HT-29 (cell line): ENCODE measurements around the gene FCAMR. TPM values are rescaled to one million over a fixed set of nuclear protein-coding genes. Genes with fewer than 3 reads are reported as not detected.
A peak's percentile ranks its signal among the peaks of the same experiment; 100 is the strongest.

ENCODE experiments used
- DNase-seq: peaks from one replicate; pipeline ENCODE4 v3.0.0-alpha.2; 2015; ENCODE audit warnings: low spot score
- total RNA-seq: library from RNA; depleted of rRNA; stranded (reverse); fragments of >200 nt; shearing (Covaris generic); gene quantifications from 2 replicates; pipeline ENCODE4 v1.2.3, GENCODE V29; 2014

Gene FCAMR
- total RNA-seq, 1 experiment from 2014 or later, result 0.03 TPM

DNA sequence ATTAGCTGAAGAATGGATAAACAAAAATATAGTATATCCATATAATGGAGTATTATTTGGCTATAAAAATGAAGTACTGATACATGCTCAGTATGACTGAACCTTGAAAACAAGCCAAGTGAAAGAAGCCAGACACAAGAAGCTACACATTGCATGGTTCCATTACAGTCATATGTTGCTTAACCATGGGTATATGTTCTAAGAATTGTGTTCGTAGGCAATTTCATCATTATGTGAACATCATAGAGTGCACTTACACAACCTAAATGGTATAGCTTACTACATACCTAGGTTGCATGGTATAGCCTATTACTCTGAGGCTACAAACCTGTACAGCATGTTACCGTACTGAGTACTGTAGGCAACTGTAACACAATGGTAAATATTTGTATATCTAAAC is 28.6 kb upstream of the FCAMR start:
- no peak for DNase-seq

DNA sequence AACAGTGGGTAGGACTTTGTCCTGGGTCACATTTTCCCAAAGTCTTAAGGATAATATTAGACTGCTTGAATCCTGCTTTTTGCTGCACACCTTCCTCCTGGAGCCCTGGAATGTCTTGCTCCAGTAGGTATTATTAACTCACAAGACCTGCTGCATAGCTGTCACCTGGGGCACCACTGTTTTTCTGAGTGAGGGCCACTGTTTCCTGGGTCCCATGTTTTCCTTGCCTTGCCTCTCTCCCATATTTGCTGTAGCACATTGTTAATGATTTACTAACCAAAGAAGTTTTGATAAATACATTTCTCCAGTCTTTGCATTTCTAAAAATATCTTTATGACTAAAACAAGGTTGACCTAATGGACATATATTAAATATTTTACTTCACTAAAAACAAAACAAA is 22.5 kb upstream of the FCAMR start:
- peak; percentile 42 for DNase-seq

DNA sequence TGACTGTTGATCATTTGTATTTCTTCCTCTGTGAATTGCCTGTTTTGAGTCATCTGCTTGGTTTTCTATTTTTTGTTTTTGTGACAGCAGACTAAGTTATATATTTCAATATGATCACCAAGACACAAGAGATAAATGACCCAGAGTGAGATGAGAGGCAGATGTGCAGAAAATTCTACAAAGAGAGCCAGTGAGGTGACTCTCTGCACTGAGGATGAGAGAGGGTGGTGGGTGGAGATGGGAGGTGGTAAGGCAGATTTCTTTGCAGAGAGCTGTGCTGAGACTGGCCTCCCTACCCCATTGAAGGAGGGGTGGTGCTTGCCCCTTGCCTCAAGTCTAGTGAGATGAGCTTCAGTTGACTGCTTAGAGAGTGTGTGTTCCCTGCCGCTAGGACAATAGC is 17.6 kb upstream of the FCAMR start:
- DNase-seq, result no peak

DNA sequence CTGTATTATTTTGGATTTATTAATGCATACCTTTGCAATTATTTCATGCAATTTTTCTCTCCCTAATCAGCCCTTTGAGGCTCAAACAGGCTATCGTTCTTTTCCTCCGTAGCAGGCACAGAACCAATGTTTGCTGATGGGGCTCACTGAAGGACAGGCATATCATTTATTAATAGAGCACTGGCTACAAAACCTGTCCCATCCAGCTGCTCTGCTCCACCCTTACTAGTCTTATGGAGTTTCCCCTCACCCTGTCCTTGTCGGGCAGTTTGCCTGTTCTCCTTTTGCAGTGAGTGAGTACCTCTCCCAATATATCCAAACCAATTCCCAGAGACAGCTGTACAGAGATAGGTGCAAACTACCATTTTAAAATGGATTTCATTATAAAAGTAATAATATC is 16.6 kb upstream of the FCAMR start:
- DNase-seq, result no peak

DNA sequence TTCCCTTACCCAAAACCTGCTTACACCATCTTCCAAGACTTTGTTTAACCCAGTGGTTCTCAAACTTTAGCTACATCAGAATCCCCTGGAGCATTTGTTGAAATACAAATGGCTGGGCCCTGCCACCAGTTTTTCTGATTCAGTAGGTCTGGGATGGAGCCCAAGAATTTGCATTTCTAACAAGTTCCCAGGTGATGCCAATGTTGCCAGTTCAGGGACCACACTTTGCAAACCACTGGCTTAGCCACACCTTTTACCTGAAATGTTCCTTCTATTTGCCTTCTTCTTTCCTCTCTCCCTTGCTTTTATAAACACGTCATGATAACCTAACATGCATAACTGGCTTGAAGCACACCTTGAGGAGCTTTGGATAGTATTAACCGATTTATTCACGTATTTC is 16.1 kb upstream of the FCAMR start:
- no peak for DNase-seq

DNA sequence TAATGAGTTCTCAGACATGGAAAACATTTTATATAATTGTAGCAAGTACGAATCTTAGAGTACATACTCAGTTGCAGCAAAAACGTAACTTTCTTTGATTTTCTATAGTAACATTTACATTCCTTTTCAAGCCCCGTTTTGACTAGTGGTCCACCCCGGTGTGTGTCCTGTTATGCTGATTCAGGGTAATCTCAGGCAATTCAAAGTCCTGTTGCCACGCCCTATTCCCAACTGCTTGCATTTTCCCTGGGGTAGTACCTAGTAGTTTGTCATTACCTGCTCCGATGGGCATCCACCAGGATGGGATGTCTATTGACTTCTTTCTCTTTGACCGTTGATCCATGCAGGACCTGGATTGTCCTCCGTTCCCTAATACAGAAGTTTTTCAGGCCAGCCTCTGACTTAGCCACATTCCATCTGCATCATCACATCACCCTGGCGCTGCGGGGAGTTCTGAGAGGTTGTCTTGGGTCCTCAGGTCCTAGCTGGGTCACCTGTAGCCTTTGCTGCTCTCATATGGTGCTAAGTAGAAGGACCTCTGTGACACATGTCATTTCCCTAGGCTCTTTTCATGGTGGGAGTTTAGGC is 15.0 kb upstream of the FCAMR start:
- DNase-seq, result no peak

DNA sequence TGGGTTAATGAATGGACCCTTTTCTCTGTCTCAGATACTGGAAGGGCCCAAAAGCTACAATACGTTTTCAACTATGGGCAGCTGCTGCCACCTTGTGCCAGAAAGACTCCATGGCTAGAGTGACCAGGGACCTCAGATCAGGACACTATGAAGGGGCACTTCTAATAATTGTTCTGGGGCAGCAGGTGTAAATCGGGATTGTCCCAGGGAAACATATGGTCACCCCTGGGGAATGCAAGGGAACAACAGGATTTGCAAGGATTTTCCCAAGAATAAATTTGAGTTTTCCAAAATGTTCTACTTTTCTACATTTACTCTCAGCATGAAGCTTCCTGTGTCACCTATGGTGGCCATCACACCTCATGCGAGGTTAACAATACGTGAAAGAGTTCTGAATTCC is 12.0 kb upstream of the FCAMR start:
- peak; percentile 84 for DNase-seq

DNA sequence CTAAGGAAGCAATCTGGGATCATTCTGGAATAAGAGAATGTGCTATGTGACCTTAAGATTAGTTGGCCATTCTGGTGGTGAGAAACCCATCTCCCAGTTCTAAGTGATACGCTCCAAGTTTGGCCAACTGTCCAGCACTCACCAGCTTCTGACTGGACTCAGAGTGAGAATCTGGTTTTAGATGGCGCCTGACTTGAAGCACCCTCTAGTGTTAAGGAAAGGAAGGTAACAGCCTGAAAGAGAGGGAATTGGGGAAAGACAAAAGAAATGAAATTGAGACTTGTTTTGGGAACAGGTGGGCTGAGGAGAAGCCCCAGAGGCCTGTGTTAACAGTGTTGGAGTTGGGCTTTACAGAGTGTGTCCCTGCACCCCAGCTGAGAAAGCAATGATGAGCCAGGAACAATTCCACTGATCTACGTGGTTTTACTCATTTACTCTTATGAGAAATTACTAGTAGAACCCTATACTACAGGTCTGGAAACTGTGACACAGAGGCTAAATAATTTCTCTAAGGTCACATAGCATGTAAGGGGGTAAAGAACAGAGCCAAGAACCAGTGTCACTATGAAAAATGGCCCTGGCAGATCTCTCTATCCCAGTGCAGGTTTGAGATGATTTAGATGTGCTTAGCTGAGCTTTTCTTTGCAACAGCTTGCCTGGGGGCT is 9.3 kb upstream of the FCAMR start:
- DNase-seq, result peak; percentile 52

DNA sequence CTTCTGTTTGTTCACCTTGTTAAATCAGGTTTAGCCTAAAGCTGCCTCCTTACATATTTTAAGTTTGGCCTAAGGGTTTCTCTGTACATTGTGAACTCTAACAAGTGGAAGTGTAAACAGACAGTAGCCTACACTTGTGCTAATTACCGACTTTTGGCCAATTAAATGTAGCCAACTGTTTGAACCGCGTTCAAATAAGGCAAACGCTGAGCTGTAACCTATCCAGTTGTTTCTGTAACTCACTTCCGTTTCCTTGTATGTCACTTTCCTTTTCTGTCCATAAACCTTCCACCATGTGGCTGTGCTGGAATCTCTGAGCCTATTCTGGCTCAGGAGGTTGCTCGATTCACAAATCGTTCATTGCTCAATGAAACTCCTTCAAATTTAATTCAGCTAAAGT is 8.0 kb upstream of the FCAMR start:
- DNase-seq, result no peak

DNA sequence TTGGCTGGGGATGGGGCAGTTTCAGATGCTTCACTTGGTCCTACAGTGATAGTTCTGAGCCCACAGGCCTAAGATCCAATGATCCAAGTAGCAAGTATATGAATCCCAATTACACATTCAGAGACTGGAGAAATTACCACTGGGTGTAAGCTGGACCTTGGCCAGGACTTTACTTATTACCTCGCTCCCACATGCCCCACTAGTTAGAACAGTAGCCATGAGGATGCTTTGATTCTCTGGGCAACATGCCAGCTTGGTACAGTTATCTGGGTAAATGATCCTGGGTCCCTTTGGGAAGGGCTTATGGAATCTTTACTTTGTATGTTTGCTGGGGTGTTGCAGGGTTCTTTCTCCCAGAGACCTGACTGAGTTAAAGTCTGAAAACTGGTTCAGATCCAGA is 5.0 kb upstream of the FCAMR start:
- no peak for DNase-seq

DNA sequence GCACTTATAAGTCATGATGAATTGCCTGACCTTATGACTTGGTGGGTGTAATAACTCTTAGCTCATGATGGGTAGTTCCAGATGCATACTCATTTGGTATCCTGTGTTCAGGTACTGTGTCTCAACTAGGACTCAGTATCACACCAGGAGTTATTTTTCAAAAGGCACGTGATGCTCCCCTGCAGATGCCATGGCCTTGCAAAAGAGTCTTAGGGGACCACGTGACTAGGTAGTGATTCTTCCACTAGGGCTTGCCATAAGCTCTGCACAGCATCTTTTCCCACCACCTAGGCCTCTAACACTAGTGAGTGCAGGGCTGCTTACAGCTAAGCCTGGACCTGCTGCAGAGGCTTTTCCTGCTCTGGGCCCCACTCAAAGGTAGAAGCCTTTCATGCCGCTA is 3.9 kb upstream of the FCAMR start:
- DNase-seq, result no peak

DNA sequence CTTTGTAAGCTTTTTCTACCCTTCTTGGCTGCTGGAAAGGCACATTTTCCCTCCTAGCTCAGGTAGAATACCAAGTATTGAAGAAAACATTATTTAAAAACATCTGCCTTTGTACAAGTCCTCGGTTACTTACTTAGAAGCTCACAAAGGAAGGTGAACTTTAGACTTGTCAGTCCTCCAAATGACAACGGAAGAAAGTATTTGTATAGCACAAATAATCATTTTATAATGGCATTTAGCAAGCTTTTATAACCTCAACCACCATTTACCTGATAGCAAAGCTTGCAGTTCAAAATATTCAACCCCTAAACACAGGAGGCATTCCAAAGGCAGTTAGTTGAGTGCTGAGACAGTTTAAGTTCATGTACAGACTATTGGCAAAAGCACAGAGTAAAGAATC is 2.5 kb upstream of the FCAMR start:
- DNase-seq, result no peak

DNA sequence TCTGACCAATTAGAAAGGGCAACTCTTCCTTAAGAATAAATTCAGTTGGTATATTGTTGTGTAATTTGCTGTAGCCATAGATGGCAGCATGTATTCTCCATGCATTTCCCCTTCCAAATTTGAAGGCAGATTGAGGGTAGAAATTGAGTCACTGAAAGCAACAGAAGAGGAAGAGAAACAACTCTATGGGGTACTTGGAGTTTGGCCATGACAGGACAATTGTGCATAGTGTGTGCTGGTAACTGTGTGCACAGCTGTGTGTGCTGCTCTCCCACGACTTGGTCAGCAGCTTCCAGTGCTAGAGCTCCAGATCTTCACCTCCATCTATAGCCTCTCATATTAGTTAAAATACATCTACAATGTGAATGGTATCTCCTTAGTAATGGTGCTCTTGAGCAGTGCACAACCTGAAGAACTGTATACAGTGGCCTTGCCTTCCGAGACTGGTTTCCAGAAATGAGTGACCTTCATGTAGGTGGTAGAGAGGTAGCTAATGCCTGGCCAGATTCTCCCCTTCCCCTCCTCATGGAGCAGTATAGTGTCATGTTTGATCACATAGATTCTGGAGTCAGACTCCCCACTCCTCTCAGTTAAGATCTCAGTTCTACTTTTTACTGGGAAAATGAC is 882 bp upstream of the FCAMR start:
- no peak for DNase-seq

DNA sequence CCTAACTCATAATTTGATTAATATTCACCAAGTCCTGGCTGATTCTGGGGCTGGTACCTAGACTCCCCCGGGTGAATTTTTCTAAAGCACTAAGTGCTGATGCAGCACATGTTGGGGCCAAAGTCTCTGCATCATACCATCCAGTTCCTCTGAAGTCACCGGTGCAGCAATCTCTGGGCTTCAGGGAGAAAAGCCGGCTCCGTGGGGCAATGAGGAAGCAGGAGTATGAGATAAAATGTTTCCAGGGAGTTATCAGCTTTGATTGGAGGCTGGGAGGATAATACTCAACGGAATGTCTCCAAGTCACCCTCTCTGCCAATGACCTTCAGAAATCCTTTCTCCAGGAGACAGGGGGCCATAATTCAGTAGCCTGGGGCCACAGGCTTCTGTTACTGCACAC is 1.2 kb downstream of the FCAMR start:
- DNase-seq, result no peak

DNA sequence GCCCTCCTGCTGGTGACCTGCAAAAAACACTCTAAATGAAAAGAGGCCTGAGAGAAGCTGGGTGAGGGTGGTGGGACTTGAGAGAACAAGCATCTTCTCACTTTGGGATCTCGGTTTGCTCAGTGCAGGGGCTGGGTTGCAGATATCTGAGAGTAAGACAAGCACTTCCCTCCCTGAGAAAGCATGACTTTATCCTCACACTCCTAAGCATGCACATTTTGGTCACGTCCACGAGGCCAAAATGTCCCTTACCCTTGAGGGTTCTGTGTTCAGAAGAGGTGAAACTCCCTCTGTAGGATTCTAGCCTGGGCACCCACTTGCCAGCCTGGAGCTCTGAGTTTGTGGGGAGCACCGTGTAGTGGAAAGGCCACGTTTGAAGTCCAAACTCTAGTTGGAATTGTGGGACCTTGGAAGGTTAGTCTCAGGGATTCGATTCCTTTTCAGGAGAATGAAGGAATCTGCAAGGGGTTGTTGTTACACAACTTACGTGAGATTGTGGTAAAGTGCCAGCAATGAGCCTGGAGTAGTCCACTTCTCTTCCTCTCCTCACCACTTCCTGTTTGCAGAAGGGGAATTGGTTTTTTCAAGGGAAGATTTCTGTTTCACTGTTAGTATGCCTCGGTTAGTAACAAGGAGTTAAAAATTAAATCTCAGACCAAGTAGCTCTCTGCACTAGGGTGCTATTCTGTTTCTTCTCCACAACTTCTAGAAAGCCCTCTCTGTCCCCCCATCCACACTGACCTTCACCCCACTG is 3.0 kb downstream of the FCAMR start:
- no peak for DNase-seq

DNA sequence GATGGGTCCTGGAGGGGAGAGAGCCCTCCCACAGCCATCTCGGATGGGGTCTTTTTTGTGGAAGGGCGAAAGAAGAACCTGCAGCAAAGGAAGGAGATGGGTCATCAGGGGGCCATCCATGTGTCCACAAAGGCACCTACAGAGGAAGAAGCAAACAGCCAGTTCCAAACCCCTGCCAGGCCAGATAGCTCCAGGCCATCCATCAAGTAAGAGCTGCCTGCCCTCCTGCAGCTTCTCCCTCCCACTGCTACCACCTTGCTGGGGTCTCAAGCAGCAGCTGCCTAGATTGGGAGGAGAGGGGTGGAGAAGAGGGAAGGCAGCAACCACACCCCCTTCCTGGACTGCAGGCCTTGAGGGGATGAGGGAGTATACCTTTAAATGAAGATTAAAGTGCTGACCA is 4.5 kb downstream of the FCAMR start:
- DNase-seq, result no peak

DNA sequence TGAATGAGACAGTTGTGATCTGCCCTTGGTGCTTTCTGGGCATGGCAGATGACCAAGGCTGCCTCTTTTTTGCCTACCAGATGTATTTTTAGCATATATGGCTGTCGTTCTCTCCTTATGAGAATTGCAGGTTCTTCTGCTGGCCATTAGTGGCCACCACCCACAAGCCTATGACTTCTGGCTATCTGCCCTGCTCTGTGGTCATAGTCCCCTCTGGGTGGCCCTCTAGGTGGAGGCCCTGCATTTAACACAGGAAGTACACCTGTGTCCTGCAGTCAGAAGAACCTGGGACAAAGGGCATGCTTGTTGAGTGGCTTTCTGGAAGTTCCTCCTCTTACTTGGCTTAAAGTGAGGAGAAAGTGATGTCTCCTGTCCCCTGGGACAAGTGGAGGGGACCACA is 6.5 kb downstream of the FCAMR start:
- peak; percentile 71 for DNase-seq

DNA sequence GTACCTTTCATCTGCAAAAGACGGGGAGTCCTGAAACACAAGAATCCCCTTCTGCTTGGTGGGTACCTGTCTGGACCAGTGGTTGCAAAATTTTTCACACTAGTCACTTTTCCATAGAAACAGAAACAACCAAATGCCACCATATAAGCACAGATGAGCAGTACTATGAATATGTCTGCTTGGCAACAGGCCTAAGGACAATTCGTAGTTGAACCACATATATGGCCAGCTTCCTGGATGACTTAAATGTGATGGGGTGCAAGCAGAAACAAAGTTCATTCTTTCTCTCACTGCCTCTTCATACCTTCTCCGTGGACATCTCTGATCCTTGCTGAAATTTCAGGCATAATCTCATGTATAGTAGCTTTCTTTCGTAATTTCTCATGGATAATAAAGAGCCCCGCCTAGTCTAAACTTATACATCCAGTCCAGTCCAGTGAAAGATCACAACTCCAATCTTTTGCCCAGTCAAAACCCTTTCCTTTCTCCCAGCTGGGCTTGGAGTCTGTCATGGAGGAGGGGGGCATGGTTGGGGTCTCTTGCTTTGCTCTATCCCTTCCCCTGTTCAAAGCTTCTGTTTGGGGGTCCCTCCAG is 7.0 kb downstream of the FCAMR start:
- DNase-seq, result no peak

DNA sequence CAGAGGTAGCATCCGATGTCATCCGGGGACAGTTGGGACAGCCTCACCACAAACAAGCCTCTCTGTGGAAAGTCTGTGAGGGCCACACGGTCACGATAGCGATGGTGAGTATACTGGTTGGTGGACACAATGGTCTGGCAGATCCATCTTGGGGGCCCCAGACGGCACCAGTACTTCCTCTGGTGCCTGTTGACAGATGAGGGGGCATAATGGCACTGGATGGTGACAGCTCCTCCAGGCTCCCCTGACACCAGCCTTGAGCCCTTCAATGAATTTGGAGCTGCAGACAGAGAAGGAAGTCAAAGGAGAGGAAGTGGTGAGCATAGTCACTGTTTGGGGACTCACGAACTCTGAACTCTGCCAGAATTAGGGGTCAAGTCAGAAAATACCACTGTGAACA is 8.0 kb downstream of the FCAMR start:
- no peak for DNase-seq

DNA sequence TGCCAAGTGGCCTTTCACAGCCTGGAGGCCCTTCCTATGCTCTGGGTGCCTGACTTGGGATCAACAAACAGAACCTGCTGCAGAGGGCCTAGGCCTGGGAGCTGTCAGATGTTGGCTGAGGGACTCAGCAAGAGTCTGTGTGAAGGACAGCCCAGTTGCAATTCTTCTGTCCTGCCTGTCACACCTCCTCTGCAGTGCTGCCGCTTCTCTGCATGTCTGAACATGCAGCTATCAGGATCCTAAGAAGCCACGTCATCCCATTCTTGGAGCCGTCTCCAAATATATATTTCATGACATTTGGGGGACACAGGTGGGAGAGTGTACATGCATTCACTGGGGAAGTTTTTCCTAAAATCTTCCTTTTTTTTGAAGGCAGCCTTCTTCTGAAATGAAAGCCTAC is 8.6 kb downstream of the FCAMR start:
- no peak for DNase-seq

DNA sequence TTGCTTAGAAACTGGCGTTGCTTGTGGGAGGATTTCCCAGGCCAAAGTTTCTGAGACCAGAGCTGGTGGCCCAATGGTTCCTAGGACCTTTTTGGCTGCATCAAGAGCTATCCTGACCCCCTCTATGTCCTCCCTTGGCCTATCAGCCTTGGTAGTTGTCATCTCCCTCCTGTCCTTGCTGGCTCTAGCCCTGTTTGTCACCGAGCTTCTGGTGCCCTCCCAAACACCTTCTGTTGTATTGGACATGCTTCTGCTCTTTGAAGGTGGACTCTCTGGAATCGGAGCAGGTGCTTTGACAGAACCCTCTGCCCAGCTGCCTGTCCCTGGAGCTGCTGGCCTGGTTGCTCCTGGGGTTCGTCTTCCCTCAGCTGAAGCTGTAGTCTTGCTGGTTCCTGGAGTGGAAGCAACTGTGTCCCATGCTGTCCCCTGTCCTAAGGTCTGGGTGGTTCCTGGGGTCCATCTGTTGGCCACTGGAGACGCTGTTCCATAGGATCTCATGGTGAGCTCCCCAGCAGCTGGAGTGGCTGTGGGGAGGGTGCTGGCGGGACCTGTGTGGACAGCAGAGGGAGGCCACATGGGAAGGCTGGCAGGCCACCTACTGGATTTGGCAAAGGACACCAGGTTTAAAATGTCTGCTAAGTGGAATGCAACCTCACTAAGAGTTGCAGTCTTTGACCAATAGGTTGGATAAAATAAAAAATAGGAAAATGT is 9.4 kb downstream of the FCAMR start:
- no peak for DNase-seq

DNA sequence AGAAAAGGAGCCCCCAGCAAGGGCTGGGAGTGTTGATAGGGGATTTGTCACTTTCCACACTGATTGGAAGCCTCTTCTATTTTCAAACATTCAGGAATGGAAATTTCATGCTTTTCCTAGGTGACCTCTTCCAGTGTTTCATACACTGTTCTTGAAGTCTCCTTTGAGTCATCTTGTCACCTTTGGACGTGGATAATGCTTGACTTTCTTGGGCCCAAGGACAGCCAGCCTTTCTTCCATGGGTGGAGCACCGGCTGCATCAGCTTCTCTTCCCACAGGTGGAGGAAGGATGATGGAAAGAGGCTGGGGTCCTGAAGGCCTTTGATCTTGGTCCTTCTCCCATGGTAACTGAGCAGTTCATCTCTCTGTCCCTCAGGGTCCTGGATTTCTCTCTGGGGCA is 12.1 kb downstream of the FCAMR start:
- no peak for DNase-seq
